Activated CD8-positive, alpha-beta memory T cell treated with anti-CD3 and anti-CD28 coated beads, Interleukin-2, amount 50 U/mL, for 4 hours (primary cell): Measurements from ENCODE around the gene DBNDD2.
A peak's percentile ranks its signal among the peaks of the same experiment; 100 is the strongest.

Experiments used
- DNase-seq: peaks from one replicate; pipeline ENCODE4 v3.0.0-alpha.2; 2020

Gene DBNDD2

GRCh38 chr20:45387274-45387673, 20.8 kb upstream of the DBNDD2 start:
- no peak for DNase-seq

GRCh38 chr20:45390931-45391330, 17.2 kb upstream of the DBNDD2 start:
- DNase-seq: no peak

- DNase-seq: no peak
Measured at GRCh38 chr20:45391559-45391958, 16.5 kb upstream of the DBNDD2 start.

GRCh38 chr20:45392733-45393132, 15.4 kb upstream of the DBNDD2 start:
- no peak for DNase-seq

- no peak for DNase-seq
Measured at GRCh38 chr20:45394221-45395113, 13.6 kb upstream of the DBNDD2 start.

- DNase-seq: no peak
Measured at GRCh38 chr20:45395114-45395415, 13.0 kb upstream of the DBNDD2 start.

- DNase-seq: no peak
Measured at GRCh38 chr20:45399018-45399417, 9.1 kb upstream of the DBNDD2 start.

GRCh38 chr20:45400346-45401031, 7.6 kb upstream of the DBNDD2 start:
- no peak for DNase-seq

- no peak for DNase-seq
Measured at GRCh38 chr20:45402946-45403345, 5.1 kb upstream of the DBNDD2 start.

GRCh38 chr20:45404438-45404837, 3.7 kb upstream of the DBNDD2 start:
- DNase-seq: no peak

- DNase-seq: peak; percentile 28
Measured at GRCh38 chr20:45405571-45406259, 2.4 kb upstream of the DBNDD2 start.

GRCh38 chr20:45406260-45407066, 1.6 kb upstream of the DBNDD2 start:
- DNase-seq: peak; percentile 69

GRCh38 chr20:45407067-45407745, 883 bp upstream of the DBNDD2 start:
- no peak for DNase-seq

- no peak for DNase-seq
Measured at GRCh38 chr20:45408646-45409213, 641 bp downstream of the DBNDD2 start.

- DNase-seq: no peak
Measured at GRCh38 chr20:45409521-45410272, 1.6 kb downstream of the DBNDD2 start.

GRCh38 chr20:45410887-45411286, 2.8 kb downstream of the DBNDD2 start:
- DNase-seq: no peak

GRCh38 chr20:45412653-45413052, 4.6 kb downstream of the DBNDD2 start:
- no peak for DNase-seq

- DNase-seq: no peak
Measured at GRCh38 chr20:45413479-45413878, 5.4 kb downstream of the DBNDD2 start.

GRCh38 chr20:45415822-45416637, 7.9 kb downstream of the DBNDD2 start, which contains the start of gene PIGT:
PIGT (plus strand) TSS chr20:45416141; CDS start chr20:45416157, 16 bp downstream.
- peak; percentile 85 for DNase-seq

- DNase-seq: no peak
Measured at GRCh38 chr20:45416917-45417316, 8.8 kb downstream of the DBNDD2 start.
